ENCODE measurements around the gene TAF6. TPM values are rescaled to one million over a fixed set of nuclear protein-coding genes. Genes with fewer than 3 reads are reported as not detected.

The TAF6 gene
- total RNA-seq, 6 experiments from 2014 or later: 66.4 to 78.6 (median 77.4) TPM

DNA sequence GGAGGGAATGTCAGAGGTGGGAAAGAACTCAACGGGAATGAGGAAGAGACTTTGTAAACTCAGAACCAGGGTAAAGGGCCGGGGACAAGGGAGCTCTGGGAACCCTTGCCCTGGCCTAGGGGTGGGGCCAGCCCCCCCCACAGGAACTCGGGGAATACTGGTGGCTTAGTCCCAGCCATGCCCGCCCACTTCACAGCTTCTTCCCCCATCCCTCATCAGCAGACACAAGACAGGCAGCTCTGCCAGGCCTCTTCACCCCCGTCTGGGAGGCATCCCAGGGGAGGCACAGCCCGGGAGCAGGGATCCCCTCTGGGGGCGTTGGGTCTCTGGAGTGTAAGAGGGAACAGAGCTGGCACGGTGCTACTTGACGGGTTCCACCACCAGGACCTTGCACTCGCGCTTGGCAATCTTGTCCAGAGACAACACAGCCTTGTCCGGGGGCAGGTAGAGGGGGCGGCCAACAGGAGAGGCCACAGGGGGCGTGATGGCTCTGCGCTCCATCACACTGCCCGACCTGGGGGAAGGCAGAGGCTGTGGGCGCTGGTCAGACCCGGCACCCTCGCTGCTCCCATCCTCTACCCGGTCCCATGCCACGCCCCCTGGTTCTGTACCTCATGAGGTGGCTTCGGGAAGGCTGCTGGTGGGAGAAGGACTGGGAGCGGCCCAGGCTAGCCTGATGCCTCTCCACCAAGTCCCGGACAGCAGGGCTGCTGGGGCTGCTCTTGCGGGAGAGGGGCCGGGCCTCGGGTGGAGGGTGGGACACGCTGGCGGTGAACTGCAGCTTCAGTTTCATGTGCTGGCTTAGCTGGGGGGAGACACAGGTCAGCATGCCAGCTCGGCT lies 35.7 kb upstream of the TAF6 start:
- Mint-ChIP-seq H3K27me3 (ENCODE audit: insufficient read depth) (peaks cover 1% of the 10 kb centered on the region; the same call in 1 of the 2 replicates), H3K9me3 (no peaks in the 10 kb centered on the region), H3K27ac (no peak overlapping the region), H3K4me1 (ENCODE audit: low read depth) (peaks cover 47% of the 10 kb centered on the region), H3K4me3 (no peak overlapping the region), H3K36me3 (ENCODE audit: low read depth) (peaks cover 29% of the 10 kb centered on the region)
- no peak for DNase-seq
- TF ChIP-seq, protein P1, sequence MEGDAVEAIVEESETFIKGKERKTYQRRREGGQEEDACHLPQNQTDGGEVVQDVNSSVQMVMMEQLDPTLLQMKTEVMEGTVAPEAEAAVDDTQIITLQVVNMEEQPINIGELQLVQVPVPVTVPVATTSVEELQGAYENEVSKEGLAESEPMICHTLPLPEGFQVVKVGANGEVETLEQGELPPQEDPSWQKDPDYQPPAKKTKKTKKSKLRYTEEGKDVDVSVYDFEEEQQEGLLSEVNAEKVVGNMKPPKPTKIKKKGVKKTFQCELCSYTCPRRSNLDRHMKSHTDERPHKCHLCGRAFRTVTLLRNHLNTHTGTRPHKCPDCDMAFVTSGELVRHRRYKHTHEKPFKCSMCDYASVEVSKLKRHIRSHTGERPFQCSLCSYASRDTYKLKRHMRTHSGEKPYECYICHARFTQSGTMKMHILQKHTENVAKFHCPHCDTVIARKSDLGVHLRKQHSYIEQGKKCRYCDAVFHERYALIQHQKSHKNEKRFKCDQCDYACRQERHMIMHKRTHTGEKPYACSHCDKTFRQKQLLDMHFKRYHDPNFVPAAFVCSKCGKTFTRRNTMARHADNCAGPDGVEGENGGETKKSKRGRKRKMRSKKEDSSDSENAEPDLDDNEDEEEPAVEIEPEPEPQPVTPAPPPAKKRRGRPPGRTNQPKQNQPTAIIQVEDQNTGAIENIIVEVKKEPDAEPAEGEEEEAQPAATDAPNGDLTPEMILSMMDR (IDR thresholded peaks at IDR 0.05): no peak

DNA sequence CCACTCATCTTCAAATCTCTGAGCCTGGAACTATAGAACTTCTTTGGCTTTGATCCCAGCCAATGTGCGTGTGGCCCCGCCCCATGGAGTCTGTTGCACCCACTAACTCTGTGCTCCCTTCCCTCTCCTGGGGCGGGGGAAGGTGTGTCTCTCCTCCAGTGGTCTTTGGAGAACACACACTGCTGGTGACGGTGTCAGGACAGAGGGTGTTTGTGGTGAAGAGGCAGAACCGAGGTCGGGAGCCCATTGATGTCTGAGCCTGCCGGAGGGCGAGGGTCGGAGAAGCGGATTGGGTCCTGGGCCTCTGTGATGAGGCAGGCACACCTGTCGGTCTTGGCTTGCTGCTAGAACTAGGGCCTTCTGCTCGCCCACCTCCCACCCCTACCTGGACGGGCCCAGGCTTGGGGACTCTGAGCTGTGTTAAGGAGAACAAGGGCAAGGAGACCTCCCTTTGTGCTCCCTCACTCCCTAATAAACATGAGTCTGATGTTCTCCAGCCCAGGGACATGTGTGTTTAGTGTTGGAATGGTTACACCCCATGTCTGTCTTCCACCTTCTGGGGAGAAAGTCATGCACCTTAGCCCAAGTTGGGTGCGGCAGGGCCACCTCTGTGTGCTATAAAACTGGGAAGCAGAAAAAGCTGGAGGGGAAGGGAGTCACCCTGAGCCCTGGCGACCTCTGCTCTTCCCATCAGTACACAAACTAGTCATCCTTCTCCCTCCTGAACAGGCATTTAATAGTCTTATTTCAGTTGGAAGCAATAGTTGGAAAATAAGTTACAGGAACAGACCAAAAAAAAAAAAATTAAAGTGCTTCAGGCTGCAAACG lies 34.8 kb upstream of the TAF6 start:
- Mint-ChIP-seq H3K4me1 (ENCODE audit: low read depth) (peaks cover 43% of the 10 kb centered on the region), H3K4me3 (no peak overlapping the region), H3K27me3 (ENCODE audit: insufficient read depth) (peaks cover 4% of the 10 kb centered on the region), H3K9me3 (no peaks in the 10 kb centered on the region), H3K36me3 (ENCODE audit: low read depth) (peaks cover 29% of the 10 kb centered on the region), H3K27ac (peak overlapping the region; percentile 56)
- DNase-seq: no peak
- TF ChIP-seq, protein P1 (IDR thresholded peaks at IDR 0.05): no peak

DNA sequence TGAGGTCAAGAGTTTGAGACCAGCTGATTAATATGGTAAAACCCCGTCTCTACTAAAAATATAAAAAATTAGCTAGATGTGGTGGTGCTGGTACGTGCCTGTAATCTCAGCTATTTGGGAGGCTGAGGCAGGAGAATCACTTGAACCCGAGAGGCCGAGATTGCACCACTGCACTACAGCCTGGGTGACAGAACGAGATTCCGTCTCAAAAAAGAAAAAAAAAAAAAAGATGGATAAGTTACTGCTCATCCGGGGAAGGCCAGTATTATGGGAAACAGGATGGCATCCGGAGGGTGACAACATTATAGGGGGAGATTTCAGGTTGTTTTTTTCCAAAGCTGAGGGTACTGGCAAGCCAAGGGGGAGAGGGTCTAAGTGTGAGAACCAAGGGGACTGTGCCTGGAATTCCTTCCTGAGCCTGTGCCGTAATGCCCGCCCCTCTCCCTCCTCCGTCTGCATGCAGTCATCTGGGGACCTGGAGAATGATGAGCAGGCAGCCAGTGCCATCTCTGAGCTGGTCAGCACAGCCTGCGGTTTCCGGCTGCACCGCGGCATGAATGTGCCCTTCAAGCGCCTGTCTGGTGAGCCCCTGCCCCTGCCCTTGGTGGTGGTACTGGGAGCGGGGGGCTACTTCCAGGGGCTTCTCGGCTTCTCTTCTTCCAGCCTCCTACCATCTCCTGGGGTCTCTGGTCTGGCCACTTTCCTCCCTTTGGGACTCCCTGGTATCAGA lies 33.9 kb upstream of the TAF6 start:
- H3K4me1 Mint-ChIP-seq (ENCODE audit: low read depth): peaks cover 46% of the 10 kb centered on the region
- H3K36me3 Mint-ChIP-seq (ENCODE audit: low read depth): peaks cover 29% of the 10 kb centered on the region
- DNase-seq: no peak
- no peak overlapping the region for H3K4me3 Mint-ChIP-seq
- H3K27ac Mint-ChIP-seq: no peak overlapping the region
- TF ChIP-seq, protein P1 (IDR thresholded peaks at IDR 0.05): no peak
- H3K27me3 Mint-ChIP-seq (ENCODE audit: insufficient read depth): peaks cover 6% of the 10 kb centered on the region
- no peaks in the 10 kb centered on the region for H3K9me3 Mint-ChIP-seq

DNA sequence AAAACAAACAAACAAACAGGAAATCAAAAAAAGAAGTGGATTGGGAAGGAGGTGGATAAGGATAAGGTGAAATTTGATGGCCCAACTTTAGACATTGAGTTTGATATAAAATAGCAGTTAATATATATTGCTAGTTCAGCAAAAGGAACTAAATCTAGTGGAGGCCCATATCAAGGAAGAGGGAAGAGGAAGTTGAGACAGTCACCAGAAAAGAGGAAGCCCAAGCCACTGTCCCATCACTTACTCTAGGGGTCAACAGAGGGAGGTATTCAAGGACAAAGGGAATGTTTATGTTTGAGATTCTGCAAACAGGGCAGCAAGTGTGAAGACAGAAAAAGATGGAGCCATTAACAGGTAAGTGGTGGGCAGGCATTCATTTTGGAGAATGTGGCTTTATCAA lies 33.2 kb upstream of the TAF6 start:
- TF ChIP-seq, protein P1 (IDR thresholded peaks at IDR 0.05): no peak
- Mint-ChIP-seq H3K36me3 (ENCODE audit: low read depth) (peaks cover 25% of the 10 kb centered on the region), H3K4me3 (no peak overlapping the region), H3K27me3 (ENCODE audit: insufficient read depth) (peaks cover 6% of the 10 kb centered on the region), H3K27ac (no peak overlapping the region), H3K9me3 (no peaks in the 10 kb centered on the region), H3K4me1 (ENCODE audit: low read depth) (peaks cover 42% of the 10 kb centered on the region)
- no peak for DNase-seq

DNA sequence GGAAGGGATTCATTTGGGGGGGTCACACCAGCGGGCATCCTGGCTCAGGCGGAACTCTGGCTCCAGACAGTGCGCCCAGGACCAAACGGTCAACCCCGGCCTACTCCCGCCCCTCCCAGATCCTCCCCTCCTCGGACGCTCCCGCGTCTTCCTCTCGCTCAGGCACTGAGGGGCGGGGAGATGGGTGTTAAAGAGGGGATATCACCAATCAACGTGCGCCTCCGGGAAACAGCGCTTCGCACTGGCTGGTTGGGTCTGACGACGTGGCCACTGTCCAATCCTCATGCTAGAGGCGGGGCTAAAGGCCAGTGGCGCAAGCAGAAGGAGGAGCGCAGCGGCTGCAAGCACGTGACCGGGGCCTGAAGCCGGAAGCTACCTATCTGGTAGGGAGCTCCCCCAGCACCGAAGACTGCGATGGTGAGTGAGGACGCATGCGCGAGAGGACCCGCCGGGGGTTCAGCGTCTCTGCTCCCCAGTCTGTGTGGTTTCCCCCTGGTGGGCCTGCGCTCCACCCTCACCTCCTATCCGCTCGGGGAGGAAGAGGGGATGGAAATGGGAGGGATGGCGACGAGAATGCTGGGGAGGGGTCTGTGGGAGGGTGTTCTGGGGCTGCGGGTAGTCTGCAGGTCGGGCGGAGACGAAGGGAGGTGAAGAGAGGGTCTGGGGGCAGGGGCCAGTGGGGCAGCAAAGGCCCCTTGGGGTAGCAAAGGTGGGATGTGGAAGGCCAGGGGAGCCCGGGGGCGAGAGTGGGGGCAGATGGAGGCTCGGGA lies 29.6 kb upstream of the TAF6 start, which contains the start of gene LAMTOR4:
Gene LAMTOR4, plus strand, starts transcription at position 360 of the 770 bp plus-strand sequence. Its CDS starts 55 bp downstream, at position 415.
- Mint-ChIP-seq H3K9me3 (no peaks in the 10 kb centered on the region), H3K4me3 (peak within 1 kb of the TSS; percentile 96), H3K36me3 (ENCODE audit: low read depth) (peaks cover 19% of the 10 kb centered on the region; the same call in 1 of the 2 replicates), H3K27me3 (ENCODE audit: insufficient read depth) (peaks cover 6% of the 10 kb centered on the region), H3K27ac (peak within 1 kb of the TSS; percentile 86), H3K4me1 (ENCODE audit: low read depth) (peaks cover 25% of the 10 kb centered on the region)
- peak; percentile 99 for DNase-seq
- TF ChIP-seq, protein P1 (IDR thresholded peaks at IDR 0.05): no peak

All from HFFc6 (cell line).